Measurements from ENCODE around the gene CLEC1B. TPM values are rescaled to one million over a fixed set of nuclear protein-coding genes. Genes with fewer than 3 reads are reported as not detected.
"Not testable (repeated sequence)": the region's sequence is repeated elsewhere in the genome, so short reads cannot be mapped to it uniquely, and the experiment has no call there.

CLEC1B gene
- total and polyA plus RNA-seq, 3 experiments from 2014 or later, result not detected

DNA sequence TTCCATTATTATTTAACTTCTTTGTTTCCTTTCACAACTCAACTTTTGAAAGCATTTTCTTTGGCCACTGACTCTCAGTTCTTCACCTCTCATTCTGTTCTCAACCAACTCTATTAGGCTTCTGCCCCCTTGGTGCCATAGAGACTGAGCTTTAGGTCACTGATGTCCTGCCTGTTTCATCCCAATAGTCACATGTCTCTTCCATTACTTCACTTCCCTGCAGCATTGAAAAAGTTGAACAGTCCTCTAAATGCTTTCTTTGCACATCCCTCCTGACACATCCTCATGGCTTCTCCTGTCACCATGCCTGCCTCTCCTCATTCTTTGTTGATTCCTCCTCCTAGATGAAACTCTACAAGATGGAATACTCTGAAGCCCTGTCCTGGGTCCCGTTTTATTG lies 25.0 kb downstream of the CLEC1B start:
- Mint-ChIP-seq H3K36me3 (peaks cover 0 to 33% (median 2%) of the 10 kb centered on the region in 3 donors), H3K9me3 (peaks cover 3 to 10% (median 8%) of the 10 kb centered on the region in 5 donors), H3K4me1 (no peaks in the 10 kb centered on the region), H3K4me3 (no peak overlapping the region), H3K27ac (no peak overlapping the region), H3K27me3 (peaks cover 6 to 27% of the 10 kb centered on the region in 2 donors)
- no peaks in the 10 kb centered on the region for H3K36me3 ChIP-seq (ENCODE audit: insufficient read depth, low read length)
- no peaks in the 10 kb centered on the region for H3K27me3 ChIP-seq (ENCODE audit: insufficient read depth, low read length, poor library complexity, severe bottlenecking)
- no peak overlapping the region for H3K4me3 ChIP-seq (ENCODE audit: low read length)
- DNase-seq, result no peak
- ChIA-PET POLR2A (no interaction called here), CTCF (no interaction called here)
- no peak overlapping the region for H3K27ac ChIP-seq (ENCODE audit: low read depth, low read length)
- H3K4me1 ChIP-seq (ENCODE audit: insufficient read depth, low read length), result no peaks in the 10 kb centered on the region
- H3K9me3 ChIP-seq (ENCODE audit: low read length), result no peaks in the 10 kb centered on the region

- Histone ChIP-seq H3K4me1 (ENCODE audit: insufficient read depth, low read length) (no peaks in the 10 kb centered on the region), H3K36me3 (ENCODE audit: insufficient read depth, low read length) (no peaks in the 10 kb centered on the region), H3K27ac (ENCODE audit: low read depth, low read length) (no peak within 1 kb of the TSS), H3K9me3 (ENCODE audit: low read length) (no peaks in the 10 kb centered on the region), H3K4me3 (ENCODE audit: low read length) (no peak within 1 kb of the TSS), H3K27me3 (ENCODE audit: insufficient read depth, low read length, poor library complexity, severe bottlenecking) (no peaks in the 10 kb centered on the region)
- no peak within 1 kb of the TSS for H3K27ac Mint-ChIP-seq
- POLR2A ChIA-PET, result no interaction called here
- no peaks in the 10 kb centered on the region for H3K4me1 Mint-ChIP-seq
- no peak within 1 kb of the TSS for H3K4me3 Mint-ChIP-seq
- H3K27me3 Mint-ChIP-seq, result peaks cover 4 to 19% of the 10 kb centered on the region in 2 donors
- no peak for DNase-seq
- peaks cover 0 to 16% (median 0%) of the 10 kb centered on the region in 3 donors for H3K36me3 Mint-ChIP-seq
- H3K9me3 Mint-ChIP-seq, result peaks cover 0 to 6% (median 4%) of the 10 kb centered on the region in 5 donors
- CTCF ChIA-PET, result no interaction called here
Observed at GRCh38 chr12:9971181-9971580, 27.7 kb downstream of the CLEC1B start, which contains the start of gene CLEC12A. TSS of gene CLEC12A (plus strand) at chr12:9971409. CDS start at chr12:9971597, 188 bp downstream.

DNA sequence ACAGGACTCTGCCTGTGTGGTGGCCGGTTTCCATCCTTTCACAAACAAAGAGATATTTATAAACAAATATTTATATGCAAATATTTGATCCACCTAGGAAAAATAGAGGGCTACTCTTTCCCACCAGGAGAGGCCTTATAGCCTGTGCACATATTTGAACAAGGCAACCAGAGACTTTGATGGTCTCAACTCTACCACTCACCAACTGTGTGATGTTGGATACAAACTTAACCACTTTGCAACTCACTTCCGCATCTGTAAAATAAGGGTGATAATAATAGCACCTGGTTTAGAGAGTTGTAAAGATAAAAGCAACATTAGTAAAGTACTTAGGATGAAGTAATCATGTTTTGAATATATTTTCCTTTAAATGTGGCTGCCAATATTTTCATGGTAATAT lies 29.2 kb downstream of the CLEC1B start:
- Histone ChIP-seq H3K4me1 (ENCODE audit: insufficient read depth, low read length) (no peaks in the 10 kb centered on the region), H3K27ac (ENCODE audit: low read depth, low read length) (no peak overlapping the region), H3K36me3 (ENCODE audit: insufficient read depth, low read length) (no peaks in the 10 kb centered on the region), H3K4me3 (ENCODE audit: low read length) (no peak overlapping the region), H3K9me3 (ENCODE audit: low read length) (no peaks in the 10 kb centered on the region), H3K27me3 (ENCODE audit: insufficient read depth, low read length, poor library complexity, severe bottlenecking) (no peaks in the 10 kb centered on the region)
- Mint-ChIP-seq H3K9me3 (no peaks in the 10 kb centered on the region), H3K4me3 (no peak overlapping the region), H3K36me3 (peaks cover 0 to 6% (median 0%) of the 10 kb centered on the region in 3 donors), H3K4me1 (no peaks in the 10 kb centered on the region), H3K27me3 (peaks cover 4 to 7% of the 10 kb centered on the region in 2 donors), H3K27ac (no peak overlapping the region)
- no peak for DNase-seq
- ChIA-PET CTCF (no interaction called here), POLR2A (no interaction called here)

- no peaks in the 10 kb centered on the region for H3K36me3 Mint-ChIP-seq
- ChIA-PET POLR2A (no interaction called here), CTCF (no interaction called here)
- DNase-seq, result no peak
- H3K4me3 Mint-ChIP-seq, result no peak overlapping the region
- Histone ChIP-seq H3K27ac (ENCODE audit: low read depth, low read length) (no peak overlapping the region), H3K36me3 (ENCODE audit: insufficient read depth, low read length) (no peaks in the 10 kb centered on the region), H3K27me3 (ENCODE audit: insufficient read depth, low read length, poor library complexity, severe bottlenecking) (no peaks in the 10 kb centered on the region), H3K4me3 (ENCODE audit: low read length) (no peak overlapping the region), H3K9me3 (ENCODE audit: low read length) (no peaks in the 10 kb centered on the region), H3K4me1 (ENCODE audit: insufficient read depth, low read length) (peaks cover 22% of the 10 kb centered on the region)
- H3K27ac Mint-ChIP-seq, result no peak overlapping the region
- no peaks in the 10 kb centered on the region for H3K27me3 Mint-ChIP-seq
- peaks cover 23 to 33% (median 24%) of the 10 kb centered on the region in 3 donors for H3K4me1 Mint-ChIP-seq
- no peaks in the 10 kb centered on the region for H3K9me3 Mint-ChIP-seq
Observed at GRCh38 chr12:9961901-9962300, 37.0 kb downstream of the CLEC1B start.

DNA sequence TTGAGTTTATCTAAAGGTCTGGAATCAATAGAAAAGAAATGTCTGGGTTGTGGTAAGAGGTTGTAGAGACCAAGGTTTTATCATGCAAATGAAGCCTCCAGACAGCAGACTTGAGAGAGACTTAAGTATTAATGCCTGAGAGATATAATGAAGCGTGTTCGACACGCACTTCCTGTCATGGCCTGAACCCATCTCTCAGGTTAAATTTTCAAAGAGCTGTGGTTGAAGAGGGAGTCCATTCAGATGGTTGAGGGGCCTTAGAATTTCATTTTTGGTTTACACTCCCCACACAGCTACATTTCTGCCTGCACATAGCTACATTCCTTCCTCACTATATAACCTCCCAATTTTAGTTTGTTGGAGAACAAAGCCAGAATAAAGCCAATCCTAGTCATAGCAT lies 37.8 kb downstream of the CLEC1B start:
- no peak for DNase-seq
- CTCF ChIA-PET, result no interaction called here
- Histone ChIP-seq H3K36me3 (ENCODE audit: insufficient read depth, low read length) (no peaks in the 10 kb centered on the region), H3K27ac (ENCODE audit: low read depth, low read length) (no peak overlapping the region), H3K4me1 (ENCODE audit: insufficient read depth, low read length) (peaks cover 22% of the 10 kb centered on the region), H3K9me3 (ENCODE audit: low read length) (no peaks in the 10 kb centered on the region), H3K27me3 (ENCODE audit: insufficient read depth, low read length, poor library complexity, severe bottlenecking) (no peaks in the 10 kb centered on the region), H3K4me3 (ENCODE audit: low read length) (no peak overlapping the region)
- Mint-ChIP-seq H3K9me3 (no peaks in the 10 kb centered on the region), H3K27ac (peak overlapping the region in 1 of 8 donors; percentile 4), H3K4me1 (peaks cover 23 to 41% (median 24%) of the 10 kb centered on the region in 3 donors), H3K27me3 (no peaks in the 10 kb centered on the region), H3K36me3 (no peaks in the 10 kb centered on the region), H3K4me3 (no peak overlapping the region)
- POLR2A ChIA-PET, result no interaction called here

DNA sequence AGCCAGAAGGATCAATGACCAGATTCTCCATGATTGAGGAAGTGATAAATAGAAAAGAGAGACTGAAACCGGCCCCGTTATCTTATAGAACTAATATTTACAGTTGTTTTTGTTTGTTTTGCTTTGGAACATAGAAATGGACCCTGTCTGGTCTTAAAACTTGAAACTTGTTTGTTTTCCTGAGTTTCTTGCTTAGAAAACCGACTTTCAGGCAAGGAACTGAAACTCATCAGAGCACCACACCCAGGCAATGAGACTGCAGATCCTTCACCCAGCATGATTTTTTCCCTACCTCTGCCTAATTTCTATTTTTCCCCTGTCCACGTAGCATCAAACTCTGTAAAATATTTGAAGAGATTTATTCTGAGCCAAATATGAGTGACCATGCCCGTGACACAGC lies 38.3 kb downstream of the CLEC1B start:
- no peak overlapping the region for H3K27ac ChIP-seq (ENCODE audit: low read depth, low read length)
- ChIA-PET CTCF (no interaction called here), POLR2A (no interaction called here)

DNA sequence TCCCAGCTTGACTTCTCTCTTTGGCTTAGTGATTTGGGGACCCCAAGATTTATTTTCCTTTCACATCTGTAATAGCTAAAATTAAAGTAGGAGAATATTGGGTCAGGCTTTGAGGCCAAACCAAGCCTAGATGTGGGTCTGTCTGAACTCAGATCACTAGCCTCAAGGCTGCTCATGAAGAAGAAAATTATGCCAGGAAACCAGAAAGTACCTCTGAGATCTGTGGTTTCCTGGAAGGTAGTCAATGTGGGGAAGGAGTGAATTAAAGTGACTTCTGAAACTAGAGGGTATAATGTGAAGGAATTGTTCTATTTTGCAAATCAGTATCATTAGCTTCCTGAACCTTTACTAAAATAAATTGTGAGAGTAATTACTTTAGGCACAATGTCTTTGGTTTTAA lies 41.1 kb downstream of the CLEC1B start:
- DNase-seq, result peak in 1 of 5 donors; percentile 11
- Histone ChIP-seq H3K27me3 (ENCODE audit: insufficient read depth, low read length, poor library complexity, severe bottlenecking) (no peaks in the 10 kb centered on the region), H3K4me3 (ENCODE audit: low read length) (no peak overlapping the region), H3K9me3 (ENCODE audit: low read length) (no peaks in the 10 kb centered on the region), H3K27ac (ENCODE audit: low read depth, low read length) (no peak overlapping the region), H3K36me3 (ENCODE audit: insufficient read depth, low read length) (no peaks in the 10 kb centered on the region), H3K4me1 (ENCODE audit: insufficient read depth, low read length) (peaks cover 22% of the 10 kb centered on the region)
- Mint-ChIP-seq H3K4me1 (peaks cover 25 to 48% (median 26%) of the 10 kb centered on the region in 3 donors), H3K27me3 (no peaks in the 10 kb centered on the region), H3K4me3 (peak overlapping the region in 5 of 7 donors; percentile 12 to 71 (median 36)), H3K36me3 (no peaks in the 10 kb centered on the region), H3K9me3 (no peaks in the 10 kb centered on the region), H3K27ac (peak overlapping the region in 4 of 8 donors; percentile 8 to 80 (median 18))
- CTCF ChIA-PET, result no interaction called here
- POLR2A ChIA-PET, result no interaction called here

More for the DNA sequence above, 38.3 kb downstream of the CLEC1B start:
- Histone ChIP-seq H3K4me3 (ENCODE audit: low read length) (no peak overlapping the region), H3K4me1 (ENCODE audit: insufficient read depth, low read length) (peaks cover 22% of the 10 kb centered on the region), H3K36me3 (ENCODE audit: insufficient read depth, low read length) (no peaks in the 10 kb centered on the region), H3K27me3 (ENCODE audit: insufficient read depth, low read length, poor library complexity, severe bottlenecking) (no peaks in the 10 kb centered on the region), H3K9me3 (ENCODE audit: low read length) (no peaks in the 10 kb centered on the region)
- Mint-ChIP-seq H3K4me3 (no peak overlapping the region), H3K9me3 (no peaks in the 10 kb centered on the region), H3K4me1 (peaks cover 24 to 46% (median 25%) of the 10 kb centered on the region in 3 donors), H3K36me3 (no peaks in the 10 kb centered on the region), H3K27ac (no peak overlapping the region), H3K27me3 (no peaks in the 10 kb centered on the region)
- no peak for DNase-seq

- H3K4me3 Mint-ChIP-seq; H3K27me3 ChIP-seq (ENCODE audit: insufficient read depth, low read length, poor library complexity, severe bottlenecking); CTCF ChIA-PET; H3K4me3 ChIP-seq (ENCODE audit: low read length); POLR2A ChIA-PET; H3K27ac ChIP-seq (ENCODE audit: low read depth, low read length); DNase-seq; H3K9me3 Mint-ChIP-seq; H3K27me3 Mint-ChIP-seq; H3K27ac Mint-ChIP-seq; H3K36me3 ChIP-seq (ENCODE audit: insufficient read depth, low read length); H3K36me3 Mint-ChIP-seq; H3K9me3 ChIP-seq (ENCODE audit: low read length): not testable (repeated sequence)
- H3K4me1 ChIP-seq (ENCODE audit: insufficient read depth, low read length), result peaks cover 40% of the 10 kb centered on the region
- peaks cover 40 to 63% (median 44%) of the 10 kb centered on the region in 3 donors for H3K4me1 Mint-ChIP-seq
Observed at GRCh38 chr12:9952954-9953729, 45.8 kb downstream of the CLEC1B start.

All from CD8-positive, alpha-beta memory T cell (primary cell).